OCI-LY7 (cell line): Measurements from ENCODE around the gene FAIM2. TPM values are rescaled to one million over a fixed set of nuclear protein-coding genes. Genes with fewer than 3 reads are reported as not detected.

Experiments
- BruUV-seq: library from RNA; stranded (reverse); fragments of 400-500 nt; replicated peaks from 2 replicates; lab custom pipeline; 2021; lab: Mats Ljungman, UMichigan
- CTCF ChIA-PET: fragments of 300-600 bp; sonication (Branson Sonifier 250); formaldehyde crosslinking; loops from one replicate; lab custom pipeline; 2022; ENCODE audit warnings: antibody characterized with exemption; ENCODE audit not compliant: unreplicated experiment; lab: Charles Lee
- POLR2A ChIA-PET: fragments of 300-600 bp; sonication (Branson Sonifier 250); formaldehyde crosslinking; loops from one replicate; lab custom pipeline; 2022; ENCODE audit warnings: antibody characterized with exemption; lab: Charles Lee
- DNase-seq: peaks from one replicate; pipeline ENCODE4 v3.0.0-alpha.2; 2015; ENCODE audit warnings: low spot score
- H2AFZ ChIP-seq: fragments of 200-600 bp; sonication (generic), shearing (Covaris generic); 2 replicates; pipeline ENCODE4 v1.6.1; 2014; ENCODE audit warnings: mild to moderate bottlenecking, antibody characterized with exemption, low read length, moderate library complexity
- H3K27ac ChIP-seq: fragments of 200-600 bp; sonication (generic); 2 replicates; pipeline ENCODE4 v1.5.1; 2014; ENCODE audit warnings: mixed run types, low read depth, mild to moderate bottlenecking, moderate library complexity, low read length, inconsistent platforms; ENCODE audit not compliant: poor library complexity, severe bottlenecking
- H3K36me3 ChIP-seq: fragments of 200-600 bp; sonication (generic); 2 replicates; pipeline ENCODE4 v1.6.1; 2014; ENCODE audit warnings: mild to moderate bottlenecking, antibody characterized with exemption, low read length, moderate library complexity, mixed read lengths; ENCODE audit not compliant: insufficient read depth
- H3K4me1 ChIP-seq: fragments of 200-600 bp; sonication (generic); 2 replicates; pipeline ENCODE4 v1.5.1; 2014; ENCODE audit warnings: mild to moderate bottlenecking, low read length; ENCODE audit not compliant: insufficient read depth, poor library complexity, severe bottlenecking
- H3K4me2 ChIP-seq: fragments of 200-600 bp; sonication (generic); 2 replicates; pipeline ENCODE4 v1.6.1; 2014; ENCODE audit warnings: mild to moderate bottlenecking, low read length
- H3K4me3 ChIP-seq: fragments of 200-600 bp; sonication (generic); 2 replicates; pipeline ENCODE4 v1.5.1; 2014; ENCODE audit warnings: mild to moderate bottlenecking, low read depth, low read length; ENCODE audit not compliant: poor library complexity, severe bottlenecking
- H3K79me2 ChIP-seq: fragments of 200-600 bp; sonication (generic); 2 replicates; pipeline ENCODE4 v1.6.1; 2016; ENCODE audit warnings: low read depth, mild to moderate bottlenecking, low read length, moderate library complexity, mixed read lengths; ENCODE audit not compliant: insufficient read depth
- H3K9me2 ChIP-seq: fragments of 200-600 bp; sonication (generic); 2 replicates; pipeline ENCODE4 v1.6.1; 2016; ENCODE audit warnings: mild to moderate bottlenecking, low read length, mixed read lengths; ENCODE audit not compliant: insufficient read depth
- H3K9me3 ChIP-seq: fragments of 200-600 bp; sonication (generic); 2 replicates; pipeline ENCODE4 v1.6.1; 2014; ENCODE audit warnings: mild to moderate bottlenecking, mixed run types, low read length, mixed read lengths
- H4K20me1 ChIP-seq: fragments of 200-600 bp; sonication (generic); 2 replicates; pipeline ENCODE4 v1.6.1; 2014; ENCODE audit warnings: mild to moderate bottlenecking, antibody characterized with exemption, low read length, moderate library complexity, mixed read lengths; ENCODE audit not compliant: insufficient read depth
- EZH2phosphoT487 ChIP-seq: fragments of 200-600 bp; sonication (generic); IDR thresholded peaks from 2 replicates; pipeline ENCODE4 v1.6.1; 2018; ENCODE audit warnings: low read depth, borderline replicate concordance, mild to moderate bottlenecking, mixed run types, antibody characterized with exemption, low read length, moderate library complexity, mixed read lengths
- intact Hi-C: fragments of 100-400 bp; cut with micrococcal nuclease; formaldehyde crosslinking; loops from one replicate; pipeline ENCODE4 v1.10.0; 2022; ENCODE audit not compliant: unreplicated experiment
- total RNA-seq, 2 experiments: library from RNA; depleted of rRNA in 1 of 2; stranded (reverse); fragments of >200 nt in 1 of 2; shearing (Covaris generic) in 1 of 2; gene quantifications; 2 replicates each; pipeline ENCODE4 v1.2.3, GENCODE V29; 2014 to 2022
- TF ChIP-seq, protein P1 (sequence below): fragments of 200-600 bp; sonication (generic); conservative IDR thresholded peaks from 2 replicates; pipeline ENCODE4 v1.5.1; 2014; ENCODE audit warnings: mild to moderate bottlenecking, antibody characterized with exemption, low read length, moderate library complexity, mixed read lengths

The FAIM2 gene
- total RNA-seq, 2 experiments from 2014 or later, result 0.10 TPM; not detected in 1

DNA sequence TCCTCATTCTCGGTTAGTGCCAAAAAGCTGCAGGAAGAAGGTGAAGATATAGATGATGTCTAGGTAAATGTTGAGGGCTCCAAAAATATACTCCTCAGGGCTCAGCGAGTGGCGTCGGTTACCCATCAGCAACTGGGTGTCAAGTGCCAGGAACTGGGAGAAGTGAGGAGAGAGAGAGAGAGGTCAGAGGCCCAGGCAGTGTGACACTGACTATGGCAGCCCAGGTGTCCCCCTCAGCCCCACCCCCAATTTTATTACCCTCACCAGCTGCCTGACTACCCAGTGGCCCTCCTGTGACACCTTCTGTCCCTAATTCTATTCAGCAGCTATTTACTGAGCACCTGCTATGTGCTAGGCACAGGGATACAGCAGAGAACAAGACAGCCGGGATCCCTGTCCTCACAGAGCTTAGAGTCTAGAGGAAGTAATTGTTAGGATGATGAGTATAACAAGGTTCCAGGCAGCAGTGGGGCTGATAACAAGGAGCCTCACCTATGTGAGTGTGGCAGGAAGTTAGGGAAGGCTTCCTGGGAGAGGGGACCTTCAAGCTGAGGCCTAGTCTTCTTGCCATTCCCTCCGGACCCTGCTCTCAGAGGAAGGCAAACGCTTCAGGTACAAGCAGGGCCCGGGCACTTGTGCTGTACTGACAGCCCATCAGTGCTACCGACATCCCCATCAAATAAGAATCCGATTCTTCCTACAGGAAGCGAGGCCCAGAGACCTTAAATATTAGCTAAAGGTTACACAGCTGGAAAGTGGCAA, 33.0 kb downstream of the FAIM2 start:
- no peaks in the 10 kb centered on the region for H4K20me1 ChIP-seq
- no peaks in the 10 kb centered on the region for H3K79me2 ChIP-seq
- H3K4me3 ChIP-seq, result no peak overlapping the region
- no peak for DNase-seq
- TF ChIP-seq EZH2phosphoT487, result no peak
- TF ChIP-seq, protein P1, sequence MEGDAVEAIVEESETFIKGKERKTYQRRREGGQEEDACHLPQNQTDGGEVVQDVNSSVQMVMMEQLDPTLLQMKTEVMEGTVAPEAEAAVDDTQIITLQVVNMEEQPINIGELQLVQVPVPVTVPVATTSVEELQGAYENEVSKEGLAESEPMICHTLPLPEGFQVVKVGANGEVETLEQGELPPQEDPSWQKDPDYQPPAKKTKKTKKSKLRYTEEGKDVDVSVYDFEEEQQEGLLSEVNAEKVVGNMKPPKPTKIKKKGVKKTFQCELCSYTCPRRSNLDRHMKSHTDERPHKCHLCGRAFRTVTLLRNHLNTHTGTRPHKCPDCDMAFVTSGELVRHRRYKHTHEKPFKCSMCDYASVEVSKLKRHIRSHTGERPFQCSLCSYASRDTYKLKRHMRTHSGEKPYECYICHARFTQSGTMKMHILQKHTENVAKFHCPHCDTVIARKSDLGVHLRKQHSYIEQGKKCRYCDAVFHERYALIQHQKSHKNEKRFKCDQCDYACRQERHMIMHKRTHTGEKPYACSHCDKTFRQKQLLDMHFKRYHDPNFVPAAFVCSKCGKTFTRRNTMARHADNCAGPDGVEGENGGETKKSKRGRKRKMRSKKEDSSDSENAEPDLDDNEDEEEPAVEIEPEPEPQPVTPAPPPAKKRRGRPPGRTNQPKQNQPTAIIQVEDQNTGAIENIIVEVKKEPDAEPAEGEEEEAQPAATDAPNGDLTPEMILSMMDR, result no peak
- H3K9me2 ChIP-seq, result no peaks in the 10 kb centered on the region
- ChIA-PET POLR2A (no interaction called here), CTCF (interaction anchor here (0.6 kb wide), 1 partner anchor 45 kb away, joined by 4 read pairs; no protein-coding TSS in a partner anchor)
- no peak overlapping the region for H3K4me2 ChIP-seq
- BruUV-seq, result no TSS peak
- intact Hi-C loops, result no loop called here
- no peak overlapping the region for H3K27ac ChIP-seq
- no peaks in the 10 kb centered on the region for H3K9me3 ChIP-seq
- no peak overlapping the region for H2AFZ ChIP-seq
- H3K4me1 ChIP-seq, result no peaks in the 10 kb centered on the region
- H3K36me3 ChIP-seq, result no peaks in the 10 kb centered on the region

DNA sequence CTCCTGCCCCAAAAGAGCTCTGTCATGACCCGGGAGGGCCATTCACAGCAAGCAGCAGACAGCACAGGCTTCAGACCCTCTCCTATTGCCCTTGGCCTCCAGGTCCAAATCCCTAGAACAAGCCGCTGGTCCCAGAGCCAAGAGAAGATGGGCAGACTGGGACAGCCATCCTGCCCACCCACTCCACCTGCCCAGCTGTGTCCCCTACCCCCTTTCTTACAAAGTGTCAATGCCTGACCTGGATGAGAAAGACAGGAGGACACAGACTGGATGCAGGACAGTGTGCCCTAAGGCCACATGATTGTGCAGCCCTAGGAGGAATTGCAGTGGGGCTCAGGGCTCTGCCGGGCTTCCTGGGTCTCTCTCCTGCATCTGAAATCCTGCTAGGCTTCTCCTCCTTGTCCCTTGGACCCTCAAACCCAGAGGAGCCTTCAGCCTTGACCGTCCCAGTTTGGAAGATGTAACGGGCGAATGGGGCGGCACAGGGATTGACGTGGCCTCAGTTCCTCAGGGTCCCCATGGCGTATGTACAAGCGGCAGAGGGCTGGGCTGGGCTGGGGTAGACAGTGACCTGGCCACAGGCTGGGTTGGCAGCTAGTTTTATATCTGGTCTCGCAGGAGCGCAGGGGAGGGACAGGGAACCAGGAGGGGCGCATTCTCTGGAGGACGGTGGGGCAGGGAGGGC, 33.7 kb downstream of the FAIM2 start:
- no peak overlapping the region for H3K4me2 ChIP-seq
- H3K36me3 ChIP-seq, result no peaks in the 10 kb centered on the region
- ChIA-PET POLR2A (no interaction called here), CTCF (interaction anchor here (0.7 to 1.0 kb wide), 2 partner anchors 31 to 76 kb away, joined by 3 read pairs; no protein-coding TSS in a partner anchor)
- H3K27ac ChIP-seq, result no peak overlapping the region
- no peak for TF ChIP-seq EZH2phosphoT487
- TF ChIP-seq, protein P1, result no peak
- no peaks in the 10 kb centered on the region for H3K4me1 ChIP-seq
- H3K4me3 ChIP-seq, result no peak overlapping the region
- no peaks in the 10 kb centered on the region for H3K9me3 ChIP-seq
- DNase-seq, result no peak
- intact Hi-C loops, result loop anchor here (10.0 kb wide), 2 partner anchors 75 to 185 kb away; partner anchors contain the start of gene ASIC1
- H3K79me2 ChIP-seq, result no peaks in the 10 kb centered on the region
- no TSS peak for BruUV-seq
- no peak overlapping the region for H2AFZ ChIP-seq
- H3K9me2 ChIP-seq, result no peaks in the 10 kb centered on the region
- no peaks in the 10 kb centered on the region for H4K20me1 ChIP-seq
